ENCODE measurements around the gene OXLD1.

OXLD1 gene

GRCh38 chr17:81660441-81660840 lies 6.0 kb downstream of the OXLD1 start:
- H3K36me3 ChIP-seq (replicated peaks): peaks cover 5% of the 10 kb centered on the region
- H3K4me3 ChIP-seq (ENCODE audit: low read depth, low read length): no peak overlapping the region
- no peak for DNase-seq
- H3K27ac ChIP-seq: no peak overlapping the region
- no peak for TF ChIP-seq CTCF (IDR thresholded peaks at IDR 0.05; ENCODE audit: low read depth, low read length, missing control alignments)
- in situ Hi-C loops (cut with HindIII; ENCODE audit: low pct_ligation_motif_present, low sequenced_read_pairs): no loop called here
- H3K27me3 ChIP-seq (replicated peaks): no peaks in the 10 kb centered on the region

DNA sequence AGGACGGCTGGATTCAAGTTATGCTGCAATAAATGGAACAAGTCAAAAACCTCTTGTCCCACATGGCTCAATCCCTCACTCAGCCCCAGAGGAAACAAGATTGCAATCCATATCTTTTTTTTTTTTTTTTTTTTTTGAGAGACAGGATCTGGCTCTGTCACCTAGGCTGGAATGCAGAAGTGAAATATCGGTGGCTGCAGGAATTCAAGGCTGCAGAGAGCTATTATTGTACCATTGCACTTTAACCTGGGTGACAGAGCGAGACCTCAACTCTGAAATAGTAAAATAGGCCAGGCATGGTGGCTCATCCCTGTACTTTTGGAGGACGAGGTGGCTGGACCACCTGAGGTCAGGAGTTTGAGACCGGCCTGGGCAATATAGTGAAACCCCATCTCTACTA lies 7.4 kb downstream of the OXLD1 start:
- H3K4me3 ChIP-seq (ENCODE audit: low read depth, low read length): no peak overlapping the region

GRCh38 chr17:81656835-81657234 lies 9.6 kb downstream of the OXLD1 start:
- no peak overlapping the region for H3K27ac ChIP-seq
- H3K27me3 ChIP-seq (replicated peaks): no peaks in the 10 kb centered on the region
- no peak for TF ChIP-seq CTCF (IDR thresholded peaks at IDR 0.05; ENCODE audit: low read depth, low read length, missing control alignments)
- H3K36me3 ChIP-seq (replicated peaks): no peaks in the 10 kb centered on the region
- in situ Hi-C loops (cut with HindIII; ENCODE audit: low pct_ligation_motif_present, low sequenced_read_pairs): no loop called here
- H3K4me3 ChIP-seq (ENCODE audit: low read depth, low read length): no peak overlapping the region
- no peak for DNase-seq

More for the DNA sequence above, 7.4 kb downstream of the OXLD1 start:
- Histone ChIP-seq H3K27ac (no peak overlapping the region), H3K27me3 (replicated peaks) (no peaks in the 10 kb centered on the region), H3K36me3 (replicated peaks) (no peaks in the 10 kb centered on the region)
- in situ Hi-C loops (cut with HindIII; ENCODE audit: low pct_ligation_motif_present, low sequenced_read_pairs): no loop called here
- no peak for TF ChIP-seq CTCF (IDR thresholded peaks at IDR 0.05; ENCODE audit: low read depth, low read length, missing control alignments)
- no peak for DNase-seq

- TF ChIP-seq CTCF (IDR thresholded peaks at IDR 0.05; ENCODE audit: low read depth, low read length, missing control alignments): no peak
- DNase-seq: no peak
- no peaks in the 10 kb centered on the region for H3K36me3 ChIP-seq (replicated peaks)
- no peak within 1 kb of the TSS for H3K27ac ChIP-seq
- no peak within 1 kb of the TSS for H3K4me3 ChIP-seq (ENCODE audit: low read depth, low read length)
- H3K27me3 ChIP-seq (replicated peaks): no peaks in the 10 kb centered on the region
- in situ Hi-C loops (cut with HindIII; ENCODE audit: low pct_ligation_motif_present, low sequenced_read_pairs): no loop called here
Measured at GRCh38 chr17:81656118-81656743, 10.2 kb downstream of the OXLD1 start, which contains the start of gene PDE6G. Gene PDE6G, minus strand, starts transcription at chr17:81656542. Its CDS starts 3,237 bp downstream, at chr17:81653305.

- H3K36me3 ChIP-seq (replicated peaks): no peaks in the 10 kb centered on the region
- no peaks in the 10 kb centered on the region for H3K27me3 ChIP-seq (replicated peaks)
- H3K4me3 ChIP-seq (ENCODE audit: low read depth, low read length): no peak overlapping the region
- H3K27ac ChIP-seq: no peak overlapping the region
- no peak for TF ChIP-seq CTCF (IDR thresholded peaks at IDR 0.05; ENCODE audit: low read depth, low read length, missing control alignments)
- in situ Hi-C loops (cut with HindIII; ENCODE audit: low pct_ligation_motif_present, low sequenced_read_pairs): no loop called here
- DNase-seq: no peak
Measured at GRCh38 chr17:81655378-81656117, 10.9 kb downstream of the OXLD1 start.
